CD4-positive, alpha-beta T cell treated with Interleukin-15 for 4 hours (primary cell): ENCODE measurements around the gene CCDC142.
"Not testable (repeated sequence)": the region's sequence is repeated elsewhere in the genome, so short reads cannot be mapped to it uniquely, and the experiment has no call there.

Experiments
- DNase-seq: peaks from one replicate; pipeline ENCODE4 v3.0.0-alpha.2; 2020; ENCODE audit warnings: low spot score

The CCDC142 gene

GRCh38 chr2:74471332-74472065 lies 11.3 kb downstream of the CCDC142 start:
- DNase-seq = no peak

- not testable (repeated sequence) for DNase-seq
Observed at GRCh38 chr2:74470742-74471141, 12.1 kb downstream of the CCDC142 start.

- DNase-seq = no peak
Observed at GRCh38 chr2:74464406-74464805, 18.4 kb downstream of the CCDC142 start.

- no peak for DNase-seq
Observed at GRCh38 chr2:74462786-74463105, 20.1 kb downstream of the CCDC142 start.

- DNase-seq = no peak
Observed at GRCh38 chr2:74462054-74462785, 20.6 kb downstream of the CCDC142 start.

- DNase-seq = no peak
Observed at GRCh38 chr2:74461187-74462053, 21.4 kb downstream of the CCDC142 start.

GRCh38 chr2:74460187-74460586 lies 22.6 kb downstream of the CCDC142 start:
- not testable (repeated sequence) for DNase-seq

GRCh38 chr2:74459503-74460118 lies 23.2 kb downstream of the CCDC142 start:
- not testable (repeated sequence) for DNase-seq

- DNase-seq = no peak
Observed at GRCh38 chr2:74458938-74459363, 23.8 kb downstream of the CCDC142 start.

GRCh38 chr2:74458132-74458937 lies 24.5 kb downstream of the CCDC142 start, which contains the start of gene WBP1:
WBP1 (plus strand) TSS chr2:74458438; CDS start chr2:74458603, 165 bp downstream.
- peak; percentile 100 for DNase-seq

GRCh38 chr2:74457549-74458131 lies 25.2 kb downstream of the CCDC142 start:
- DNase-seq = peak; percentile 82

- no peak for DNase-seq
Observed at GRCh38 chr2:74457129-74457548, 25.7 kb downstream of the CCDC142 start.

GRCh38 chr2:74454654-74455511 lies 27.9 kb downstream of the CCDC142 start, which contains the start of gene INO80B:
INO80B (plus strand) TSS chr2:74455087; CDS start chr2:74455117, 30 bp downstream.
- peak; percentile 99 for DNase-seq

- DNase-seq = no peak
Observed at GRCh38 chr2:74450570-74451190, 32.1 kb downstream of the CCDC142 start.

- DNase-seq = no peak
Observed at GRCh38 chr2:74448771-74449170, 34.0 kb downstream of the CCDC142 start.

- DNase-seq = no peak
Observed at GRCh38 chr2:74447230-74447999, 35.4 kb downstream of the CCDC142 start.

GRCh38 chr2:74444498-74445318 lies 38.1 kb downstream of the CCDC142 start:
- DNase-seq = no peak
